ENCODE measurements around the gene ERBB3. TPM values are rescaled to one million over a fixed set of nuclear protein-coding genes. Genes with fewer than 3 reads are reported as not detected.

Gene ERBB3
- polyA plus RNA-seq, 1 of the 3 experiments (the other 2 are of a cell fraction) = 1.4 TPM

- Histone ChIP-seq H3K27ac (ENCODE audit: low read depth in 2 of 2, low read length in 1 of 2) (no peak overlapping the region), H3K4me1 (ENCODE audit: control insufficient read depth in 1 of 2, insufficient read depth in 2 of 2, low read depth in 1 of 2, low read length in 1 of 2) (peaks cover 6 to 10% of the 10 kb centered on the region in 2 experiments), H3K9ac (no peak overlapping the region), H2AFZ (ENCODE audit: low read depth) (no peak overlapping the region), H4K20me1 (ENCODE audit: insufficient read depth) (peaks cover 14% of the 10 kb centered on the region), H3F3A (replicated peaks; ENCODE audit: insufficient read depth) (peaks cover 22% of the 10 kb centered on the region), H3K36me3 (replicated peaks in 1 of 2; ENCODE audit: control insufficient read depth in 1 of 2, insufficient read depth in 2 of 2, low read length in 1 of 2) (peaks cover 26 to 29% of the 10 kb centered on the region in 2 experiments), H3K9me3 (no peaks in the 10 kb centered on the region), H3K9me2 (no peaks in the 10 kb centered on the region), H3K4me2 (no peak overlapping the region), H3K4me3 (ENCODE audit: low read depth in 2 of 2, low read length in 1 of 2) (no peak overlapping the region), H3K27me3 (ENCODE audit: insufficient read depth) (no peaks in the 10 kb centered on the region), H3K79me2 (ENCODE audit: insufficient read depth) (peaks cover 22% of the 10 kb centered on the region)
- WGBS (ENCODE audit: low lambda C conversion rate) = 92% methylated on average over 1 of the region's 1 CpG
- no peak for DNase-seq
- TF ChIP-seq PBX3 (IDR thresholded peaks at IDR 0.05) (no peak), CTCF (IDR thresholded peaks at IDR 0.05) (no peak), YY1 (IDR thresholded peaks at IDR 0.05; ENCODE audit: low read depth) (no peak), FOXJ3 (CRISPR knock-in tag; IDR thresholded peaks at IDR 0.05) (no peak), NRF1 (IDR thresholded peaks at IDR 0.05; ENCODE audit: low read depth, low read length) (no peak), SMC3 (IDR thresholded peaks at IDR 0.05; ENCODE audit: low read depth, low read length) (no peak), IRF3 (IDR thresholded peaks at IDR 0.05; ENCODE audit: low read depth, low read length) (no peak), GABPA (IDR thresholded peaks at IDR 0.05; ENCODE audit: low read depth) (no peak), GATA2 (CRISPR knock-in tag; IDR thresholded peaks at IDR 0.05) (no peak), TAF1 (IDR thresholded peaks at IDR 0.05; ENCODE audit: borderline replicate concordance, low read depth, low read length) (no peak), FOSL2 (IDR thresholded peaks at IDR 0.05; ENCODE audit: borderline replicate concordance, low read depth) (no peak), ELF1 (IDR thresholded peaks at IDR 0.05) (no peak), NFIC (IDR thresholded peaks at IDR 0.05; ENCODE audit: borderline replicate concordance) (no peak), SIN3A (IDR thresholded peaks at IDR 0.05; ENCODE audit: borderline replicate concordance, low read depth, low read length) (no peak)
- TF ChIP-seq, protein P1, sequence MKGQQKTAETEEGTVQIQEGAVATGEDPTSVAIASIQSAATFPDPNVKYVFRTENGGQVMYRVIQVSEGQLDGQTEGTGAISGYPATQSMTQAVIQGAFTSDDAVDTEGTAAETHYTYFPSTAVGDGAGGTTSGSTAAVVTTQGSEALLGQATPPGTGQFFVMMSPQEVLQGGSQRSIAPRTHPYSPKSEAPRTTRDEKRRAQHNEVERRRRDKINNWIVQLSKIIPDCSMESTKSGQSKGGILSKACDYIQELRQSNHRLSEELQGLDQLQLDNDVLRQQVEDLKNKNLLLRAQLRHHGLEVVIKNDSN (IDR thresholded peaks at IDR 0.05; ENCODE audit: borderline replicate concordance, low read depth) = no peak
- TF ChIP-seq, protein P2, sequence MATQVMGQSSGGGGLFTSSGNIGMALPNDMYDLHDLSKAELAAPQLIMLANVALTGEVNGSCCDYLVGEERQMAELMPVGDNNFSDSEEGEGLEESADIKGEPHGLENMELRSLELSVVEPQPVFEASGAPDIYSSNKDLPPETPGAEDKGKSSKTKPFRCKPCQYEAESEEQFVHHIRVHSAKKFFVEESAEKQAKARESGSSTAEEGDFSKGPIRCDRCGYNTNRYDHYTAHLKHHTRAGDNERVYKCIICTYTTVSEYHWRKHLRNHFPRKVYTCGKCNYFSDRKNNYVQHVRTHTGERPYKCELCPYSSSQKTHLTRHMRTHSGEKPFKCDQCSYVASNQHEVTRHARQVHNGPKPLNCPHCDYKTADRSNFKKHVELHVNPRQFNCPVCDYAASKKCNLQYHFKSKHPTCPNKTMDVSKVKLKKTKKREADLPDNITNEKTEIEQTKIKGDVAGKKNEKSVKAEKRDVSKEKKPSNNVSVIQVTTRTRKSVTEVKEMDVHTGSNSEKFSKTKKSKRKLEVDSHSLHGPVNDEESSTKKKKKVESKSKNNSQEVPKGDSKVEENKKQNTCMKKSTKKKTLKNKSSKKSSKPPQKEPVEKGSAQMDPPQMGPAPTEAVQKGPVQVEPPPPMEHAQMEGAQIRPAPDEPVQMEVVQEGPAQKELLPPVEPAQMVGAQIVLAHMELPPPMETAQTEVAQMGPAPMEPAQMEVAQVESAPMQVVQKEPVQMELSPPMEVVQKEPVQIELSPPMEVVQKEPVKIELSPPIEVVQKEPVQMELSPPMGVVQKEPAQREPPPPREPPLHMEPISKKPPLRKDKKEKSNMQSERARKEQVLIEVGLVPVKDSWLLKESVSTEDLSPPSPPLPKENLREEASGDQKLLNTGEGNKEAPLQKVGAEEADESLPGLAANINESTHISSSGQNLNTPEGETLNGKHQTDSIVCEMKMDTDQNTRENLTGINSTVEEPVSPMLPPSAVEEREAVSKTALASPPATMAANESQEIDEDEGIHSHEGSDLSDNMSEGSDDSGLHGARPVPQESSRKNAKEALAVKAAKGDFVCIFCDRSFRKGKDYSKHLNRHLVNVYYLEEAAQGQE (IDR thresholded peaks at IDR 0.05; ENCODE audit: low read depth, low read length) = no peak
- POLR2A ChIA-PET = interaction anchor here (1.1 to 2.0 kb wide), 3 partner anchors 19 to 78 kb away, joined by 3 to 6 read pairs (median 4); partner anchors contain the start of genes IKZF4 and ZC3H10
- CTCF ChIA-PET = interaction anchor here (0.8 to 5.1 kb wide), 9 partner anchors 11 to 302 kb away, joined by 3 to 46 read pairs (median 5); partner anchors contain the start of genes IKZF4, PYM1 and SUOX
Observed at GRCh38 chr12:56040151-56040550, 39.8 kb upstream of the ERBB3 start.

All from SK-N-SH (cell line).